ENCODE measurements around the gene NAA60. TPM values are rescaled to one million over a fixed set of nuclear protein-coding genes. Genes with fewer than 3 reads are reported as not detected.

The NAA60 gene
- total and polyA plus RNA-seq, 4 donors: 16.6 to 57.7 (median 48.5) TPM

DNA sequence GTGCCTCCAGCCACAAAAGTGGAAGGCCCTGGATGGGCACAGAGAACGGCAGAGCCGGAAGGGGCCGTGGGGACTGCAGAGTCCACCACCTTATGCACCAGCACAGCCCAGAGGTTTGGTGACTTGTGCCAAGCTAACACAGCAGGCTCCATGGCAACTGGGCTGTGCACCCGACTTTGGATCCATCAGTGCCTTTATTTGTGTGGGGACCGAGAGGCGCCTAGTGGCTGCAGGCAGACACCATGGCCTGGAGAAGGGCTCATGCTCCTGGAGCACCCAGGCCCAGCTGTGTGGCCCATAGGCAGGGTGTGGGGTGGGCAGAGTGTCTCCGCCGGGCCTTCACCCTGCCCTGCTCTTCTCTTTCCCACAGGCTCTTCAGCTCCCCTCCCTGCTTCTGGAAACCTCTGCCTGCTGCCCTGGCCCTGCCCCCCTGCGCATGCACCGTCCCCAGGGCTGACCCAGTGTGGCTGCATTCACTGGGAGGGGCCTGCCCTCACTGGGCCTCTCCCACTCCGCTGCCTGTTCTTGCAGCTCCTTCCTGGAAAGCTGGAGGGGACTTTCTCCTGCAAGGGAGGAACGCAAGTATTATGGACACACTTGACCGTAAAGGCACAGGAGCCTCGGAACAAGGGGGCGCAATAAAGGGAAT lies 41.7 kb downstream of the NAA60 start:
- no peak overlapping the region for H3K27ac ChIP-seq (ENCODE audit: low read depth in 1 of 2, low read length in 1 of 2)
- ATAC-seq (ENCODE audit: insufficient read depth, low FRiP score) (no peak), DNase-seq (no peak)
- H3K9ac ChIP-seq (ENCODE audit: insufficient read depth in 1 of 2, low read length in 2 of 2): no peak overlapping the region
- peaks cover 3 to 65% (median 14%) of the 10 kb centered on the region in 4 donors for H3K36me3 ChIP-seq (ENCODE audit: control insufficient read depth in 4 of 4, insufficient read depth in 4 of 4, low read length in 4 of 4)
- peaks cover 0 to 3% (median 0%) of the 10 kb centered on the region in 5 donors for H3K4me1 ChIP-seq (ENCODE audit: control insufficient read depth in 5 of 5, insufficient read depth in 5 of 5, low read length in 5 of 5)
- H3K4me3 ChIP-seq: no peak overlapping the region
- WGBS, 2 donors: 86 to 93% methylated on average over 15 of the region's 15 CpGs
- no peaks in the 10 kb centered on the region for H3K27me3 ChIP-seq (ENCODE audit: control insufficient read depth in 3 of 3, insufficient read depth in 3 of 3, low read length in 2 of 3)
- no peaks in the 10 kb centered on the region for H3K9me3 ChIP-seq (ENCODE audit: control insufficient read depth in 4 of 4, insufficient read depth in 3 of 4, low read length in 3 of 4)
- TF ChIP-seq, protein P1, sequence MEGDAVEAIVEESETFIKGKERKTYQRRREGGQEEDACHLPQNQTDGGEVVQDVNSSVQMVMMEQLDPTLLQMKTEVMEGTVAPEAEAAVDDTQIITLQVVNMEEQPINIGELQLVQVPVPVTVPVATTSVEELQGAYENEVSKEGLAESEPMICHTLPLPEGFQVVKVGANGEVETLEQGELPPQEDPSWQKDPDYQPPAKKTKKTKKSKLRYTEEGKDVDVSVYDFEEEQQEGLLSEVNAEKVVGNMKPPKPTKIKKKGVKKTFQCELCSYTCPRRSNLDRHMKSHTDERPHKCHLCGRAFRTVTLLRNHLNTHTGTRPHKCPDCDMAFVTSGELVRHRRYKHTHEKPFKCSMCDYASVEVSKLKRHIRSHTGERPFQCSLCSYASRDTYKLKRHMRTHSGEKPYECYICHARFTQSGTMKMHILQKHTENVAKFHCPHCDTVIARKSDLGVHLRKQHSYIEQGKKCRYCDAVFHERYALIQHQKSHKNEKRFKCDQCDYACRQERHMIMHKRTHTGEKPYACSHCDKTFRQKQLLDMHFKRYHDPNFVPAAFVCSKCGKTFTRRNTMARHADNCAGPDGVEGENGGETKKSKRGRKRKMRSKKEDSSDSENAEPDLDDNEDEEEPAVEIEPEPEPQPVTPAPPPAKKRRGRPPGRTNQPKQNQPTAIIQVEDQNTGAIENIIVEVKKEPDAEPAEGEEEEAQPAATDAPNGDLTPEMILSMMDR (IDR thresholded peaks at IDR 0.05; ENCODE audit: control extremely low read depth, extremely low read depth): no peak

DNA sequence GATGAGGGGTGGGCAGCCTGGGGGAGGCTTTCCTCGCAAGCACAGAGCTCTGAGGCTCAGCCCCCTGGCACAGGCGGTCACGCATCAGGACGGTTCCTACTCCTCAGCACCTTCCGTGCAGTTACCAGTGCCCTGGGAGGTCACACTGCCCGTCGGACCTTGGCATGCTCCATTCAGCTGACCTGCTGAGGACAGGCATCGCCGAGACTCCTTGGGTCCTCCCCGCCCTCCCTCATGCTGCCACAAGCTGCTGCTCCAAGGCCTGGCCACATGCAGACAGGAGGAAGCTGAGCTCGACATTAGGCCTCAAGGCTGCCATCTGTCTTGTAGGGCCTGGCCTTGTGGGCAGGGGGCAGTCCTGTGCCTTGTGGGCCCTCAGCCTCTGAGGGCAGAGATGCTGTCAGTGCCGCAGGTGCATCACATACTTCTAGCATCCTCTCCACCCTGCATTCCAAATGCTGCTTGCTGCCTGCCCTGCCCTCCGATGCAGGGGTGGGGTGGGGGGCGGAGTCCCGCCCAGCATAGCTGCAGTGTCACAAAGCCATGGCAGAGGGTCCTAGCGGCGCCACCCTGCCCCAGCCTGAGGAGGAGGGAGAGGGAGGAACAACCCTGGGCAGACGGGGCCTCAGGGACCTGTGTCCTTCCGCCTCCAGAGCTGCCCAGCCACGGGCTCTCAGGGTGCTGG lies 42.5 kb downstream of the NAA60 start:
- TF ChIP-seq, protein P1 (IDR thresholded peaks at IDR 0.05; ENCODE audit: control extremely low read depth, extremely low read depth): no peak
- DNase-seq (peak in 1 of 3 donors; percentile 6), ATAC-seq (ENCODE audit: insufficient read depth, low FRiP score) (no peak)
- Histone ChIP-seq H3K4me3 (no peak overlapping the region), H3K9ac (ENCODE audit: insufficient read depth in 1 of 2, low read length in 2 of 2) (no peak overlapping the region), H3K9me3 (ENCODE audit: control insufficient read depth in 4 of 4, insufficient read depth in 3 of 4, low read length in 3 of 4) (no peaks in the 10 kb centered on the region), H3K36me3 (ENCODE audit: control insufficient read depth in 4 of 4, insufficient read depth in 4 of 4, low read length in 4 of 4) (peaks cover 3 to 62% (median 14%) of the 10 kb centered on the region in 4 donors), H3K4me1 (ENCODE audit: control insufficient read depth in 5 of 5, insufficient read depth in 5 of 5, low read length in 5 of 5) (peaks cover 0 to 3% (median 0%) of the 10 kb centered on the region in 5 donors), H3K27me3 (ENCODE audit: control insufficient read depth in 3 of 3, insufficient read depth in 3 of 3, low read length in 2 of 3) (no peaks in the 10 kb centered on the region), H3K27ac (ENCODE audit: low read depth in 1 of 2, low read length in 1 of 2) (no peak overlapping the region)
- 93% methylated on average over 20 of the region's 20 CpGs for WGBS, 2 donors

DNA sequence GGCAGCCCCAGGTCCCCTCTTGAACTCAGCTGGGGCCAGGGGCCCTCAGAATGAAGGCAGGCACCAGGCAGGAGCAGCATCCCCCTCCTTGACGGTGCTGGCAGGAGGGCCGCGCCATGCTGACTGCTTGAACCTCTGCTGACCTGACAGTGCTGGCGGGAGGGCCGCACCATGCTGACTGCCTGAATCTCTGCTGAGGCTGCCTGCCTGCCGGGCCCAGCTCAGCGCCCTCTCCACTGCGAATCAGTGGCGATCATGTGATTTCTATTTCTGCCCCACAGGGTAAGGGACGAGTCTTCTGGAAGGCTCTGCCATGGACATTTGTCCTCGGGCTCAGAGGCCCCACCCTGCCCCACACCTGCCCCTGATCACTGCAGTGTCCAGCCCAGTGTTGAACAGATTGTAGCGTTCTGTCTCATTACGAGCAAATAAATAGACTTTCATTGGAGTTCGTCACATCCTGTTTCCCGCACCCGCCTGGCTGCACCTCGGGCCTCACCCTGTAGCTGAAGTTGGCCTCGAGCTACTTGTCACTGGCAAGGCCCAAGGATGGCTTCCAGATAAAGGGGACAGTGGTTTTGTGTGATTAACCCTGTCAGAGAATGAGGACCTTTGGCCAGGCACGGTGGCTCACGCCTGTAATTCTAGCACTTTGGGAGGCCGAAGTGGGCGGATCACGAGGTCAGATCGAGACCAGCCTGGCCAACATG lies 43.2 kb downstream of the NAA60 start:
- H3K36me3 ChIP-seq (ENCODE audit: control insufficient read depth in 4 of 4, insufficient read depth in 4 of 4, low read length in 4 of 4): peaks cover 3 to 55% (median 14%) of the 10 kb centered on the region in 4 donors
- ATAC-seq (ENCODE audit: insufficient read depth, low FRiP score): no peak

More for the DNA sequence above, 43.2 kb downstream of the NAA60 start:
- DNase-seq: peak in 1 of 3 donors; percentile 12
- Histone ChIP-seq H3K4me1 (ENCODE audit: control insufficient read depth in 5 of 5, insufficient read depth in 5 of 5, low read length in 5 of 5) (peaks cover 0 to 4% (median 0%) of the 10 kb centered on the region in 5 donors), H3K4me3 (no peak overlapping the region), H3K27ac (ENCODE audit: low read depth in 1 of 2, low read length in 1 of 2) (no peak overlapping the region), H3K9me3 (ENCODE audit: control insufficient read depth in 4 of 4, insufficient read depth in 3 of 4, low read length in 3 of 4) (no peaks in the 10 kb centered on the region), H3K9ac (ENCODE audit: insufficient read depth in 1 of 2, low read length in 2 of 2) (no peak overlapping the region), H3K27me3 (ENCODE audit: control insufficient read depth in 3 of 3, insufficient read depth in 3 of 3, low read length in 2 of 3) (no peaks in the 10 kb centered on the region)
- TF ChIP-seq, protein P1 (IDR thresholded peaks at IDR 0.05; ENCODE audit: control extremely low read depth, extremely low read depth): no peak
- 93 to 94% methylated on average over 24 of the region's 24 CpGs for WGBS, 2 donors

Data from lung (tissue), 12 donors.